ENCODE results near the gene PCBP2.
"Not testable (repeated sequence)": the region's sequence is repeated elsewhere in the genome, so short reads cannot be mapped to it uniquely, and the experiment has no call there.

PCBP2 gene

DNA sequence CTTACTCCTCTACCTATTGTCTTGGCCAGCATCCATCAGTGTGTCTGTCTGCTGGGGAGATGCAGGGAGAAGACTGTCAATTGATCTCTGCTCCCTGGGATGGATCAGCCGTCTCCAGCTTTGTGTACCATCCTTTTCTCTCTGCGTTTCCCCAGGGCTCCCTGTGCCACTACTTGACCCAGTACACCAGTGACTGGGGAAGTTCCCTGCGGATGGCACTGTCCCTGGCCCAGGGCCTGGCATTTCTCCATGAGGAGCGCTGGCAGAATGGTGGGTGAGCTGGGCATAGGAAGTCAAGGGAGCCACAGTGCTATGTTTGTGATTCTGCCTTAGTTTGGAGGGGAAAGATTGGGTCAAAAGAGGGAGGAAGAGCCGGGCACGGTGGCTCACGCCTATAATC is 23.2 kb upstream of the PCBP2 start:
- TF ChIP-seq, protein P1, sequence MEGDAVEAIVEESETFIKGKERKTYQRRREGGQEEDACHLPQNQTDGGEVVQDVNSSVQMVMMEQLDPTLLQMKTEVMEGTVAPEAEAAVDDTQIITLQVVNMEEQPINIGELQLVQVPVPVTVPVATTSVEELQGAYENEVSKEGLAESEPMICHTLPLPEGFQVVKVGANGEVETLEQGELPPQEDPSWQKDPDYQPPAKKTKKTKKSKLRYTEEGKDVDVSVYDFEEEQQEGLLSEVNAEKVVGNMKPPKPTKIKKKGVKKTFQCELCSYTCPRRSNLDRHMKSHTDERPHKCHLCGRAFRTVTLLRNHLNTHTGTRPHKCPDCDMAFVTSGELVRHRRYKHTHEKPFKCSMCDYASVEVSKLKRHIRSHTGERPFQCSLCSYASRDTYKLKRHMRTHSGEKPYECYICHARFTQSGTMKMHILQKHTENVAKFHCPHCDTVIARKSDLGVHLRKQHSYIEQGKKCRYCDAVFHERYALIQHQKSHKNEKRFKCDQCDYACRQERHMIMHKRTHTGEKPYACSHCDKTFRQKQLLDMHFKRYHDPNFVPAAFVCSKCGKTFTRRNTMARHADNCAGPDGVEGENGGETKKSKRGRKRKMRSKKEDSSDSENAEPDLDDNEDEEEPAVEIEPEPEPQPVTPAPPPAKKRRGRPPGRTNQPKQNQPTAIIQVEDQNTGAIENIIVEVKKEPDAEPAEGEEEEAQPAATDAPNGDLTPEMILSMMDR (IDR thresholded peaks at IDR 0.05; ENCODE audit: borderline replicate concordance, insufficient read depth, low read depth, low read length): no peak
- H3K4me3 ChIP-seq (ENCODE audit: low read depth, low read length): no peak overlapping the region

DNA sequence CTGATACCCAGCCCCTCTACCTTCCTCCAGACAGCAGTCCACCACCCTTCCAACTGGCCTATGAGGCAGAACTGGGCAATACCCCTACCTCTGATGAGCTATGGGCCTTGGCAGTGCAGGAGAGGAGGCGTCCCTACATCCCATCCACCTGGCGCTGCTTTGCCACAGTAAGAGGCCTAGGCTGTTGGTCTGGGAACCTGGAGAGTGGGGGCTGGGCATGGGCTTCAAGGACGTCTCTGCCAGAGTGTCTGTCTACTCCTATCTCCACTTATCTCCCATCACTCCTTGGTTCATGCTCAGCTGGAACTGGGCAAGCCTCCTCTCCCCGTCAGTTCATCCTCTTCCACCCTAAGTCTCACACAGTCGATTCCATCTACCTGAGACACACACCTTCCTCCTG is 21.8 kb upstream of the PCBP2 start:
- no peak overlapping the region for H3K4me3 ChIP-seq (ENCODE audit: low read depth, low read length)
- TF ChIP-seq, protein P1 (IDR thresholded peaks at IDR 0.05; ENCODE audit: borderline replicate concordance, insufficient read depth, low read depth, low read length): no peak

DNA sequence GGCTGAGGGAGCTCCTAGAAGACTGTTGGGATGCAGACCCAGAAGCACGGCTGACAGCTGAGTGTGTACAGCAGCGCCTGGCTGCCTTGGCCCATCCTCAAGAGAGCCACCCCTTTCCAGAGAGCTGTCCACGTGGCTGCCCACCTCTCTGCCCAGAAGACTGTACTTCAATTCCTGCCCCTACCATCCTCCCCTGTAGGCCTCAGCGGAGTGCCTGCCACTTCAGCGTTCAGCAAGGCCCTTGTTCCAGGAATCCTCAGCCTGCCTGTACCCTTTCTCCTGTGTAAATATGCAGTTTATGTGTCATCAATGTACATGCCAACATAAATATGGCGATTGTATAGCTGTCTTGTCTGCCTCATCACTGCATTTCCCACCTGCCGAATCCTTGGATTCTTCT is 20.7 kb upstream of the PCBP2 start:
- no peak overlapping the region for H3K4me3 ChIP-seq (ENCODE audit: low read depth, low read length)
- TF ChIP-seq, protein P1 (IDR thresholded peaks at IDR 0.05; ENCODE audit: borderline replicate concordance, insufficient read depth, low read depth, low read length): no peak

DNA sequence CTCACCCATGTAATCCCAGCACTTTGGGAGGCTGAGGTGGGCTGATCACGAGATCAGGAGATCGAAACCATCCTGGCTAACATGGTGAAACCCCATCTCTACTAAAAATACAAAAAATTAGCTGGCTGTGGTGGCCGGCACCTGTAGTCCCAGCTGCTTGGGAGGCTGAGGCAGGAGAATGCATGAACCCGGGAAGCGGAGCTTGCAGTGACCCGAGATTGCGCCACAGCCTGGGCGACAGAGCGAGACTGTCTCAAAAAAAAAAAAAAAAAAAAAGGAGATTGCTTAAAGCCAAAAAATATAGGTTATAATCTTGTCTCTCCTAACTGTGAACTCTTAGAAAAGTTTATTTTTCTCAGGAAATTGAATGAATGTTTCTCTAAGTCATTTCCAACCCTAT is 16.6 kb upstream of the PCBP2 start:
- H3K4me3 ChIP-seq (ENCODE audit: low read depth, low read length): not testable (repeated sequence)

DNA sequence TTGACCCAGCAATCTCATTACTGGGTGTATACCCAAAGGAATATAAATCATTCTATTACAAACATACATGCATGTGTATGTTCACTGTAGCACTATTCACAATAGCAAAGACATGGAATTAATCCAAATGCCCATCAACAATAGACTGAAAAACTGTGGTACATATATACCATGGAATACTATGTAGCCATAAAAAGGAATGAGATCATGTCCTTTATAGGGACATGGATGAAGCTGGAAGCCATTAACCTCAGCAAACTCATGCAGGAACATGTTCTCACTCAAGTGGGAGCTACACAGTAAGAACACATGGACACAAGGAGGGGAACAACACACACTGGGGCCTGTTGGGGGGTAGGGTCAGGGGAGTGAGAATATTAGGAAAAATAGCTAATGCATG is 12.3 kb upstream of the PCBP2 start:
- H3K4me3 ChIP-seq (ENCODE audit: low read depth, low read length): not testable (repeated sequence)

DNA sequence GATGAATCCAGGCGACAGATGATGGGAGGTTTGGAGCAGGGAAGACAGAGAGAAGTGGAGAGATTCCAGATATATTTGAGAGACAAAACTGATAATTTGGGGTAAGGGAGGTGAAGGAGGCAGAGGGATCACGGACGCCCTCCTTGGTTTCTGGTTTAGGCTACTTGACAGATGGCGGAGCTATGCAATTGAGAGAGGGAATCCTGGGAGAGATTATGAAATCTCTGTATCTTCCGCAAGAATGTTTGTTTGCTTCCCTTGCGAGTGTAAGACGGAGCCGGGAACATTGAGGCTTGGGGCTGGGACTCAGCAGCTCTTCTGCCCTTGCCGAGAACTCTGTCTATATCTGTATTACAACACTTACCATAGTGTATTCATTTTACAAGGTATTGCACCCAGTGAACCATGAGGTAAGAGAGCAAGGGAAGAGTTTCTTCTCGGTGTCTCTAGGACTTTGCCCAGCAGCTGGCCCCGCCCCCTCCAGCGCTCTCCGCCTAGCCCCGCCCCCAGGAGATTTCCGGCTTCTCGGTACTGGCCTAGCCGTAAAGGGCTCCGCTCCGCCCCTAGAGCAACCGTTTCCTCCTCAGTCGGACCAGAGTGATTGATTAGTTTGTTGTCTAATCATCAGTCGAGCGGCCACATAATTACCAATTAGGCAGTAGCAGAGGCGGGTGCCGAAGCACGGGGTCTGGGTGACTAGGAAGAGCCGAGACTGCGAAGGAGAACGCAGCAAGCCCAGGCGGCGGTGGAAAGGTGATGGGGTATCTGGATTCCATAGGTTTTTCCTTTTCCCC is 10.7 kb upstream of the PCBP2 start, which contains the start of gene PRR13:
TSS of gene PRR13 (plus strand) at position 695 of the 794 bp plus-strand sequence. CDS start 981 bp downstream, outside the sequence.
- peak within 1 kb of the TSS; percentile 88 for H3K4me3 ChIP-seq (ENCODE audit: low read depth, low read length)
- TF ChIP-seq, protein P1 (IDR thresholded peaks at IDR 0.05; ENCODE audit: borderline replicate concordance, insufficient read depth, low read depth, low read length): no peak

DNA sequence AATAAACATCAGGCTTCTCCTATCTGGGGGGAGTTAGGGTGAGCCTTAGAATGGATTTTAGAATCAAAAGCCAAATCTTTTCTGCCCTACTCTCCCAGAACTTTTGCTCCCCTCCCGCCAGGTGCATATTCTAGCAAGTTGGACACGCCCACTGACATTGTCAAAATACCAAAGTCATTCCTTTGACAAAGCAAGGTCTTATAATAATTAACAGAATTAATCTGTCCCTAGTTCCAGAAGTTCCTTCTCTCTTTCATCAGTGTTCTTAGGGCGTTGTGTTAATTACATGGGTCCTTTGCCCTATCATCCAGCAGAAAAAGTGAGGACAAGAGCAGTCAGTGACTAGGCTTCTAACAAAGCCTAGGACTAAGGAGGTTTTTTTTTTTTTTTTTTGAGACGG is 7.9 kb upstream of the PCBP2 start:
- H3K4me3 ChIP-seq (ENCODE audit: low read depth, low read length): no peak overlapping the region
- TF ChIP-seq, protein P1 (IDR thresholded peaks at IDR 0.05; ENCODE audit: borderline replicate concordance, insufficient read depth, low read depth, low read length): no peak

DNA sequence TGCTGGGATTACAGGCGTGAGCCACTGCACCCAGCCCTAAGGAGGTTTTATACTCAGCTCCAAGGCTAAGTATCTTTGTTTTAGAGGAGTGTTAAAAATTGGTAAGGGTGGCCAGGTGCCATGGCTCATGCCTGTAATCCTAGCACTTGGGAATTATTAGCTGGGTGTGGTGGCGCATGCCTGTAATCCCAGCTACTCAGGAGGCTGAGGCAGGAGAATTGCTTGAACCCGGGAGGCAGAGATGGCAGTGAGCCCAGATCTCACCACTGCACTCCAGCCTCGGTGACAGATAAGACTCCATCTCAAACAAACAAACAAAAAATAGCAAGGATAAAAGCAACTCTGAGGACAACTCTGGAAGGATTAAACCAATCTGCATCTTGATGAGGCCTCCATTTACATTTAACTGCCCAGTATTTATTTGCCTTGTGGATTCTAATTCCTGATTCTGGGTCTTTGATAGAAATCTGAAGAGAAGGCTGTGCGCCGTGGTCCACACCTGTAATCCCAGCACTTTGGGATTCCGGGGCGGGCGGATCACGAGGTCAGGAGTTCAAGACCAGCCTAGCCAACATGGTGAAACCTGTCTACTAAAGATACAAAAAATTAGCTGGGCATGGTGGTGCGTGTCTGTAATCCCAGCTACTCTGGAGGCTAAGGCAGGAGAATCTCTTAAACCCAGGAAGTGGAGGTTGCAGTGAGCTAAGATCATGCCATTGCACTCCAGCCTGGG is 7.1 kb upstream of the PCBP2 start:
- not testable (repeated sequence) for H3K4me3 ChIP-seq (ENCODE audit: low read depth, low read length)

All from GM12875 (cell line).